Stimulated activated CD4-positive, alpha-beta T cell treated with anti-CD3 and anti-CD28 coated beads, Interleukin-15, amount 100 ng/mL, for 48 hours (primary cell): Measurements from ENCODE around the gene S100A7.
A peak's percentile ranks its signal among the peaks of the same experiment; 100 is the strongest.
"Not testable (repeated sequence)": the region's sequence is repeated elsewhere in the genome, so short reads cannot be mapped to it uniquely, and the experiment has no call there.

Source experiments
- DNase-seq, 2 donors: peaks; one replicate each; pipeline ENCODE4 v3.0.0-alpha.2; 2020; ENCODE audit warnings: low read depth in 2 of 2

Gene S100A7

GRCh38 chr1:153476491-153477093, 16.1 kb upstream of the S100A7 start:
- no peak for DNase-seq

GRCh38 chr1:153475282-153475681, 14.8 kb upstream of the S100A7 start:
- no peak for DNase-seq

GRCh38 chr1:153474347-153474746, 13.9 kb upstream of the S100A7 start:
- no peak for DNase-seq

GRCh38 chr1:153470707-153471106, 10.3 kb upstream of the S100A7 start:
- DNase-seq = no peak

GRCh38 chr1:153466908-153467307, 6.5 kb upstream of the S100A7 start:
- DNase-seq = no peak

- peak; percentile 35 to 62 for DNase-seq
These were observed 5.6 kb upstream of the S100A7 start for GRCh38 chr1:153465811-153466636.

- DNase-seq = not testable (repeated sequence)
These were observed 2.3 kb upstream of the S100A7 start for GRCh38 chr1:153462741-153463140.

DNA sequence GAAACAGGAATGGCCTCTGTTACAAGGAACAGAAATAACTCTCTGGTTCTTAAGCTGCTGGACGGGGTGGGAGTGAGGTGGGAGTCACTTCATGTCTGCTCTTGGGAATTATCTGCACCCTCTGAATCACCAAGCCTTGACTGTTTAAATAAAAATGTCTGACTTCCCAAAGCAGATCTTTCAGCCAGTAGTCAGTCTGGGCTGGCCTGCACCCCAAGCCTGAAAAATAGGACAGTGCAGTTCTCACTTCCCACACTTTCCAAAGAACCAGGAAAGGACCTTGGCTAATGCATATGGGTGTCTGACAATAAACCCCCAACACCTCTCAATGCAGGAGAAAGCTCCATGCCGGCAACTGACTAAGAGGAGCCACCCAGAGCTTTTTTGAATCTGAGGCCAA, 796 bp downstream of the S100A7 start:
- DNase-seq = no peak

DNA sequence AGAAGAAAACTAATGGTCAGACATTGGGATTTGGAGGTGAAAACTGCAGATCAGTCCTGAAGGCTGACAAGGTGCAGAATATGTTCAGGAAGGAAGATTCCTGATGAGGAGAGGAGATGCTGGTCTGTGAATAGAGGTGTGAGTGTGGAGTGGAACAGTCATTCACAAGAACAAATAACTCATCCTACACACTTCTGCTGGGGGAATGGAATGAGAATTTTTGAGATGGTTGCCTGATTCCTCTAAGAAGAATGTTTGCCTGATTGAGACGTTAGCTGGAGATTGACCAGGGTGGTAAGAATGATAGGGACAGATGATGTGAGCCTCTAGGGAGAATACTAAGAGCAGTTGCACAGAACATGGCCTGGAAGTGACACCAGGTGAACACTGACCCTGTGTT, 4.1 kb downstream of the S100A7 start:
- no peak for DNase-seq

- not testable (repeated sequence) for DNase-seq
These were observed 11.6 kb downstream of the S100A7 start for GRCh38 chr1:153448851-153449250.

DNA sequence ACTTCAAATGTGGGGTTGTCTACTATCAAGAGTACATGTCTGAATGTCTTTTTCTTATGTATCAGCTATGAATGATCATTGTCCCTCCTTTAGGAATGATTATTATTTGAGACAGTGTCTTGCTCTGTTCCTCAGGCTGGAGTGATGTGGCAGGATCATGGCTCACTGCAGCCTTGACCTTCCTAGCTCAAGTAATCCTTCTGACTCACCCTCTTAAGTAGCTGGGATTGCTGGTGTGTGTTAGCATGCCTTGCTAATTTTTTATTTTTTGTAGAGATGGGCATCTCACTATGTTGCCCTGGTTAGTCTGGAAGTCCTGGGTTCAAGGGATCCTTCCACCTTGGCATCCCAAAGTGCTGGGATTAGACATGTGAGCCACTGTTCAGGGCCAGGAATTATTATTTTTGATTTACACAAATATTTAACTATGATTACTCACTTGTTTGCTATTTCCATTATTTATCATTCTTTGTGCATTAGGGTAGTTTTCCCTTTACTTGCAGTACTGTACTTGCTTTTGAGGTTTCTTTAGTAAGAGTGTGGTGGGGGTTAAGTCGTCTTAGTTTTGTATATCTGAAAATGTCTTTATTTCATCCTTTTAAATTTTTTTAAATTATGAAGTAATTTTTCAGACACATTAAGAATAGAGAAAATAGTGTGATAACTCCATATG, 12.8 kb downstream of the S100A7 start:
- no peak for DNase-seq

DNA sequence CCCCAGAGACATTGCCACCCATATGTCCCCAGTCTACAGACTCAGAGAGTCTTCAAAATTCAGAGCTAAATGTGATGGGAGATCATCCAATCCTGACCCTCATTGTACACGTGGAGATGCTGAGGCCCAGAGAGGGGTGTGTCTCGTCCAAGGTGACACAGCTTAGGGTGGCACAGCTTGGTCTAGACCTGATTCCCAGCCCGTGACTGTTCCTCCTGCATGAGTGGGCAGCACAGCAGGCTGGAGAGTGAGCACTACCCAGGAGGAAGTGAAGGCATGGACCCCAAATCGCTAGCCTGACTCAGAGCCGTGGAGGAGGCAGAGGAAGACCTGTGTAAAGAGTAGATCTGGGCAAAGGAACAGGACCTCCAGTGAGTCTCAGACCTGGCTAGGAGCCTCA, 16.4 kb downstream of the S100A7 start:
- DNase-seq = no peak

GRCh38 chr1:153443486-153443885, 17.0 kb downstream of the S100A7 start:
- no peak for DNase-seq

- no peak for DNase-seq
These were observed 19.2 kb downstream of the S100A7 start for GRCh38 chr1:153441238-153441755.

DNA sequence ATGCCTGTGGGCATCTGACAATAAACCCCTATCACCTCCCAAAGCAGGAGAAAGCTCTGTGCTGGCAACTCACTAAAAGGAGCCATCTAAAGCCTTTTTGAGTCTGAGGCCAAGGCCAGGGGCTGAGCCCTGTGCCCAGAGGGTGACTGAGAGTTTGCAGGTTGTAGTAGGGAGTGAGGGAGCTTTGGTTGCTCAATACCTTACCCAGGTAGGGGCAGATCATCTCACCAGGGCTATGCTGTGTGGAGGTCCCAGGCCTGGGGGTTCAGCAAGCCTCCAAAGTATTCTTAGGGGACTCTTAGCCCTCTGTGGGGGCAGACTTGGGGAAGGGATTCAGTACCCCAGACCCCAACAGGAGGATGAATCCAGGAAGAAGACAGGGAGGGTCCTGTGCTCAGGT, 21.2 kb downstream of the S100A7 start:
- no peak for DNase-seq

GRCh38 chr1:153438599-153438998, 21.9 kb downstream of the S100A7 start:
- no peak for DNase-seq

DNA sequence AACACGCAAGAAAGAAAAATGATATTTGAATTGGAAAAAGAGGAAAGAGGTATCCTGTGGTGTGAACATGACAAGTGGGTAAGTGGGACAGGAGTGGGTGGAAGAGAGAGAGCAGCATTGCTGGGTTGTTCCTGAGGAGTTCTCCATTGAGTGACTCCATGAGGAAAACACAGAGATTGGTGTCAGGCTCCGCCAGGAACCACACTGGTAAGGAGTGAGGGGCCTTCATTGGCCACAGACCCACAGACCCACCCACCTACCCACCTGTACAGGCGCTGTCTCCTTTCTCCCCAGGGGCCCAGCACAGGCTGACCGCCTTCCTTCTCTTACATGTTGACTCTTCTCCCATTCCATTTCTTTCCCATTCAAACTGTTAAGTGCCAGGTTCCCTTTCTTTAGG, 23.2 kb downstream of the S100A7 start:
- DNase-seq = no peak

GRCh38 chr1:153434746-153435455, 25.6 kb downstream of the S100A7 start:
- DNase-seq = no peak

DNA sequence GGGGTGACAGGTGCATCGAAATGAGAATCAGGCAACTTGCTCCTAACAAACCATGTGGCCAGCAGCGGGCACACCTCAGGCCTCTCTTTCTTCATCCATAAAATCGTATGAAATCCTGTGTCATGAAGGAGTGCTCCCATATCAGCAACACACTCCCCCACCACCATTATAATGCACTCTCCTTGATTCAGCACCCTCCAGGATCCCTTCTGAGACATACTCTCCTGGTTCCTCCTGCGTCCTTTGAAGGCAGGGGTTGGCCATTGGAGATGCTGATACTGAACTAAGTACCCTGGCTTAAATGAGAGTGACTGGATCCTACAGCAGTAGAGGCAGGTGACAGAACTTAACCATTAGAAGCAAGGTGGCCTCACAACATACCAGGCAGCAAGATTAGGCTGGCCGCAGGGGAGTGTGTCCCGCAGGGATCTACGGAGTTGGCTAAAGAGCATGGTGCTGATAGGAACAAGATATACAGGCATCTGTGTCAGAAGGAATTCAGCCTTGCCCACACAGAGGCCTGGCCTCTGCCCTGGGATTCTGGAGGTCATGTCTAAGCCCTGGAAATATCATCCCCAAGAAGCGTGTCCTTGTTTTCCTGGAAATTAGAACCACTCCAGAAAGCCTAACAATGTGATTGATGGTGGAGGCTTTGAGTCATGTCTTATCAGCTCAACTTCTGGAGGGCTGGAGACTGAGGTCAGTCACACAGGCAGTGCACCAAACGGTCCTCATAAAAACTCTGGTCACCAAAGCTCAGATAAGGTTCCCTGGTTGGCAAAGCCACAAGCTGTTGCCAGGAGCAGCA, 27.4 kb downstream of the S100A7 start:
- no peak for DNase-seq

- no peak for DNase-seq
These were observed 28.5 kb downstream of the S100A7 start for GRCh38 chr1:153431928-153432327.

DNA sequence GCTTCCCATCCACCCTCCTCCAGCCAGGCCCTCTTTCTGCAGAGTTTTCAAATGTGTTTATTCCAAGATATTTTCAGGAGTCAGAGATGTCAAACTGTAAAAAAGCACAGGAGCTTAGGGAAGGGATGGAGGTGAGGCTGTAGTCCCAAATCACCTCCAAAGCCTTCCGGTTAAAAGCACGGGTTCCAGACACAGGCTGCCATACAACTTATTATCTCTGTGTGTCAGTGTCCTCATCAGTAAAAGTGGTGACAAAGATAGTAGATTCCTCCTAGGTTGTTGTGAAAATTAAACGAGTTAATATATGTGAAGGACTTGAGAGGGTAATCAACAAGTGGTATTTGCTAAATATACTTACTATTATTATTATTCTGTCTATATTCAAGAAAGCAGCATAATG, 29.0 kb downstream of the S100A7 start:
- no peak for DNase-seq
